ENCODE data around the gene IL23R.

The IL23R gene

GRCh38 chr1:67227196-67227595, 60.9 kb downstream of the IL23R start:
- no peak for TF ChIP-seq CTCF (IDR thresholded peaks at IDR 0.05; ENCODE audit: insufficient read depth, low read length, missing control alignments)
- CTCF ChIA-PET, result interaction anchor here (8.0 kb wide), 1 partner anchor 15 kb away, joined by 98 read pairs; no protein-coding TSS in a partner anchor
- POLR2A ChIA-PET, result no interaction called here
- DNase-seq (ENCODE audit: low read depth, low spot score), result no peak
- H3K4me3 ChIP-seq (ENCODE audit: low read depth, low read length), result no peak overlapping the region

GRCh38 chr1:67228791-67229190, 62.5 kb downstream of the IL23R start:
- CTCF ChIA-PET, result interaction anchor here (1.0 to 2.4 kb wide), 5 partner anchors 14 to 272 kb away, joined by 3 to 11 read pairs (median 3); no protein-coding TSS in a partner anchor
- no peak for TF ChIP-seq CTCF (IDR thresholded peaks at IDR 0.05; ENCODE audit: insufficient read depth, low read length, missing control alignments)
- POLR2A ChIA-PET, result no interaction called here
- no peak for DNase-seq (ENCODE audit: low read depth, low spot score)
- no peak overlapping the region for H3K4me3 ChIP-seq (ENCODE audit: low read depth, low read length)

GRCh38 chr1:67230539-67230938, 64.3 kb downstream of the IL23R start:
- no peak for TF ChIP-seq CTCF (IDR thresholded peaks at IDR 0.05; ENCODE audit: insufficient read depth, low read length, missing control alignments)
- no peak overlapping the region for H3K4me3 ChIP-seq (ENCODE audit: low read depth, low read length)
- CTCF ChIA-PET, result interaction anchor here (2.3 kb wide), 1 partner anchor 18 kb away, joined by 10 read pairs; no protein-coding TSS in a partner anchor
- DNase-seq (ENCODE audit: low read depth, low spot score), result no peak
- POLR2A ChIA-PET, result no interaction called here

GRCh38 chr1:67236277-67236676, 70.0 kb downstream of the IL23R start:
- ChIA-PET CTCF (interaction anchor here (1.5 to 9.1 kb wide), 3 partner anchors 22 to 266 kb away, joined by 3 to 88 read pairs (median 6); no protein-coding TSS in a partner anchor), POLR2A (no interaction called here)

GRCh38 chr1:67239738-67240137, 73.5 kb downstream of the IL23R start:
- DNase-seq (ENCODE audit: low read depth, low spot score), result no peak
- TF ChIP-seq CTCF (IDR thresholded peaks at IDR 0.05; ENCODE audit: insufficient read depth, low read length, missing control alignments), result no peak
- H3K4me3 ChIP-seq (ENCODE audit: low read depth, low read length), result no peak overlapping the region
- CTCF ChIA-PET, result interaction anchor here (1.3 to 9.1 kb wide), 2 partner anchors 108 to 262 kb away, joined by 4 to 88 read pairs; no protein-coding TSS in a partner anchor
- POLR2A ChIA-PET, result no interaction called here

More at GRCh38 chr1:67236277-67236676, 70.0 kb downstream of the IL23R start:
- H3K4me3 ChIP-seq (ENCODE audit: low read depth, low read length), result no peak overlapping the region
- TF ChIP-seq CTCF (IDR thresholded peaks at IDR 0.05; ENCODE audit: insufficient read depth, low read length, missing control alignments), result no peak
- no peak for DNase-seq (ENCODE audit: low read depth, low spot score)

GRCh38 chr1:67241200-67241746, 75.0 kb downstream of the IL23R start:
- no peak overlapping the region for H3K4me3 ChIP-seq (ENCODE audit: low read depth, low read length)
- no peak for TF ChIP-seq CTCF (IDR thresholded peaks at IDR 0.05; ENCODE audit: insufficient read depth, low read length, missing control alignments)
- ChIA-PET CTCF (interaction anchor here (1.6 to 9.1 kb wide), 2 partner anchors 29 to 261 kb away, joined by 3 to 88 read pairs; no protein-coding TSS in a partner anchor), POLR2A (no interaction called here)
- DNase-seq (ENCODE audit: low read depth, low spot score), result no peak

Data from AG04449 (cell line).